IPS DF 6.9 (cell line): Measurements from ENCODE around the gene CATSPERD.
"Not testable (repeated sequence)": the region's sequence is repeated elsewhere in the genome, so short reads cannot be mapped to it uniquely, and the experiment has no call there.

ENCODE experiments used
- DNase-seq: peaks from one replicate; pipeline ENCODE4 v3.0.0-alpha.2; 2013; ENCODE audit warnings: low read depth, low spot score
- H3K27ac ChIP-seq: one replicate; pipeline ENCODE4 v1.5.1; 2013; ENCODE audit warnings: low read length, control low read depth
- H3K27me3 ChIP-seq: 2 replicates; pipeline ENCODE4 v1.6.1; 2013; ENCODE audit warnings: mild to moderate bottlenecking, low read length; ENCODE audit not compliant: control insufficient read depth, insufficient read depth
- H3K36me3 ChIP-seq: 2 replicates; pipeline ENCODE4 v1.6.1; 2013; ENCODE audit warnings: low read length; ENCODE audit not compliant: control insufficient read depth, insufficient read depth
- H3K4me1 ChIP-seq: 2 replicates; pipeline ENCODE4 v1.6.1; 2013; ENCODE audit warnings: low read length; ENCODE audit not compliant: control insufficient read depth, insufficient read depth
- H3K4me3 ChIP-seq: 2 replicates; pipeline ENCODE4 v1.5.1; 2013; ENCODE audit warnings: mild to moderate bottlenecking, low read length
- H3K9me3 ChIP-seq: 2 replicates; pipeline ENCODE4 v1.6.1; 2013; ENCODE audit warnings: low read length, inconsistent platforms; ENCODE audit not compliant: control insufficient read depth, insufficient read depth
- WGBS: extraction: QIAGEN DNeasy Blood & Tissue Kit; methylation state at CpG from one replicate; pipeline ENCODE4 v1.1.7; 2013; ENCODE audit warnings: mixed read lengths, missing lambda C conversion rate; ENCODE audit not compliant: insufficient read length, insufficient coverage; 5-methylcytosine and 5-hydroxymethylcytosine counted together

CATSPERD gene

DNA sequence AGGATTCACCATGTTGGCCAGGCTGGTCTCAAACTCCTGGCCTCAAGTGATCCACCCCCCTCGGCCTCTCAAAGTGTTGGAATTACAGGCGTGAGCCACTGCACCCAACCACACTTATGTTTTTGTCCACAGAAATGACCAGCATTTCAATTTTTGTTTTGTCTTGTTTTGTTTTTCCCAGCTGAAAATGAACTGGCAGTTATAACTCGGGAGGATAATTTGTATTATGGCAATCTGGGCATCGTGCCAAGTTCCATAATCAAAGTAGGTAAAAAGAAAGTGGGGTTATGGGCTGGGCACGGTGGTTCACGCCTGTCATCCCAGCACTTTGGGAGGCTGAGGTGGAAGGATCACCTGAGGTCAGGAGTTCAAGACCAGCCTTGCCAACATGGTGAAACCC lies 28.5 kb downstream of the CATSPERD start:
- H3K4me3 ChIP-seq, H3K4me1 ChIP-seq, H3K27me3 ChIP-seq, H3K36me3 ChIP-seq, H3K27ac ChIP-seq, DNase-seq, H3K9me3 ChIP-seq: not testable (repeated sequence)
- no CpG with 5 or more reads among the region's 6 CpGs for WGBS

- Histone ChIP-seq H3K27me3 (no peaks in the 10 kb centered on the region), H3K27ac (no peak overlapping the region), H3K4me3 (no peak overlapping the region), H3K36me3 (no peaks in the 10 kb centered on the region), H3K9me3 (no peaks in the 10 kb centered on the region), H3K4me1 (no peaks in the 10 kb centered on the region)
- no CpG with 5 or more reads among the region's 5 CpGs for WGBS
- no peak for DNase-seq
These were observed 29.1 kb downstream of the CATSPERD start for GRCh38 chr19:5749505-5749904.

DNA sequence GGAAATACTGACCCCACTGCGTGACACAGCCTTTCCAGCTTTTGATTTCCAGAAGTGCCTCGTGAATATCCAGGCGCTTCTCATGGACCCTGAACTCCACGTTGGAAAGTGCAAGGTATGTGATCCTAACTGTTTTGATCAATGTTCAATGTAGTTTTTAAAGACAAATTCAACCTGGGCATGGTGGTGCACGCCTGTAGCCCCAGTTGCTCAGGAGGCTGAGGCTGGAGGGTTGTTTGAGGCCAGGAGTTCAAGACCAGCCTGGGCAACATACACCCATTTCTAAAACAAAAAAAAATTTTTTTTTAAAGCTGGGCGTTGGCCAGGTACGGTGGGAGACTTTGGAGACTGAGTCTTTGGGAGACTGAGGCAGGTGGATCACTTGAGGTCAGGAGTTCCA lies 31.3 kb downstream of the CATSPERD start:
- no peaks in the 10 kb centered on the region for H3K4me1 ChIP-seq
- H3K36me3 ChIP-seq = no peaks in the 10 kb centered on the region
- H3K27me3 ChIP-seq = no peaks in the 10 kb centered on the region
- no peak for DNase-seq
- H3K9me3 ChIP-seq = no peaks in the 10 kb centered on the region
- H3K27ac ChIP-seq = no peak overlapping the region
- no peak overlapping the region for H3K4me3 ChIP-seq
- WGBS = no CpG with 5 or more reads among the region's 7 CpGs

- Histone ChIP-seq H3K4me3 (no peak overlapping the region), H3K36me3 (no peaks in the 10 kb centered on the region), H3K27ac (no peak overlapping the region), H3K4me1 (no peaks in the 10 kb centered on the region), H3K9me3 (no peaks in the 10 kb centered on the region), H3K27me3 (no peaks in the 10 kb centered on the region)
- WGBS = no CpG with 5 or more reads among the region's 6 CpGs
- no peak for DNase-seq
These were observed 33.3 kb downstream of the CATSPERD start for GRCh38 chr19:5753743-5754142.

DNA sequence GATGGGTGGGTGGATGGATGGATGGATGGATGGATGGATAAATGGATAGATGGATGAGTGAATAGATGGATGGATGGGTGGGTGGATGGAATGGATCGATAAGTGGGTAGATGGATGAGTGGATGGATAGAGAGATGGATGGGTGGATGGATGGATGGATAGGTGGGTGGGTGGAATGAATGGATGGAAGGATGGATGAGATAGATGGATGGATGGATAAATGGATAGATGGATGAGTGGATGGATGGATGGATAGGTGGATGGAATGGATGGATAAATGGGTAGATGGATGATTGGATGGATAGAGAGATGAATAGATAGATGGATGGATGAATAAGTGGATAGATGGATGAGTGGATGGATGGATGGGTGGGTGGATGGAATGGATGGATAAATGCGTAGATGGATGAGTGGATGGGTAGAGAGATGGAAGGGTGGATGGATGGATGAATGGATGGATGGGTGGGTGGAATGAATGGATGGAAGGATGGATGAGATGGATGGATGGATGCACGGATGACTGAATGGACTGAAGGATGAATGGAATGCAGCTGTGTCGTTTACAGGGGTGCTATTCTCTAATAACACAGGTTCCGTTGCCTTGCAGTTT lies 42.3 kb downstream of the CATSPERD start:
- no peak for DNase-seq

DNA sequence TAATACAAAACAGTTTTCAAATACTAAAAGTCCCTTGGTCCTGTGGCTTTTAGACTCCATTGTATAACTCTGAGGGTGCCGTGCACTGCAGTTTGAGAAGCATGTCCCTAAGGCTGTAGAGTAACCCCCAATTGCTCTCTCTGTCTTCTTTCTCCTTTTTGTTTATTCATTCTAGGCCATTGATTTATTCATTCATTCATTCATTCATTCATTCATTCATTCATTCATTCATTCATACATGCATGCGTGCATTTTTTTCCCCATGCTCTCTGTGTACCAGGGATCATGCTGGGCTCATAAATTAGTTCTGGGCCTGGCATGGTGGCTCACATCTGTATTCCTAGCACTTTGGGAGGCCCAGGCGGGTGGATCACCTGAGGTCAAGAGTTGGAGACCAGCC lies 44.8 kb downstream of the CATSPERD start:
- no CpG with 5 or more reads among the region's 3 CpGs for WGBS
- DNase-seq = no peak

More for the DNA sequence above, 42.3 kb downstream of the CATSPERD start:
- no peak overlapping the region for H3K27ac ChIP-seq
- H3K9me3 ChIP-seq = no peaks in the 10 kb centered on the region
- 100% methylated on average over 2 of the region's 5 CpGs for WGBS
- H3K4me3 ChIP-seq = no peak overlapping the region
- no peaks in the 10 kb centered on the region for H3K4me1 ChIP-seq
- H3K27me3 ChIP-seq = no peaks in the 10 kb centered on the region
- H3K36me3 ChIP-seq = no peaks in the 10 kb centered on the region

DNA sequence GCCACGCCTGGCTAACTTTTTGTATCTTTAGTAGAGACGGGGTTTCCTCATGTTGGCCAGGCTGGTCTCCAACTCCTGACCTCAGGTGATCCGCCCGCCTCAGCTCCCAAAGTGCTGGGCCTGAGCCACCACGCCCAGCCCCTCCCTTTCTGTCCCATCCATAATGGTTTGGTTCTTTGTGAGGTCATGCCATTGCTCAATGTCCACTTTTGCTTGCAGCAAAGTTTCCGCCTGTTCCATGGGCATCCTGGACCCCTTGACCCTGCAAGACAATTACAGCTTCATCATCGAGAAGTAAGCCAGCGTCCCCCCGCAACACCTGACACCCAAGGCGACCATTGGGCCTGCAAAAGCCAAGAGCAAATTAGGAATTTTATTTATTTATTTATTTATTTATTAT lies 47.5 kb downstream of the CATSPERD start:
- no peaks in the 10 kb centered on the region for H3K9me3 ChIP-seq
- H3K27me3 ChIP-seq = no peaks in the 10 kb centered on the region
- H3K36me3 ChIP-seq = no peaks in the 10 kb centered on the region
- H3K4me3 ChIP-seq = no peak overlapping the region
- WGBS = no CpG with 5 or more reads among the region's 10 CpGs
- no peaks in the 10 kb centered on the region for H3K4me1 ChIP-seq
- H3K27ac ChIP-seq = no peak overlapping the region
- DNase-seq = no peak

More for the DNA sequence above, 44.8 kb downstream of the CATSPERD start:
- H3K4me3 ChIP-seq = no peak overlapping the region
- H3K4me1 ChIP-seq = no peaks in the 10 kb centered on the region
- H3K27ac ChIP-seq = no peak overlapping the region
- H3K9me3 ChIP-seq = no peaks in the 10 kb centered on the region
- no peaks in the 10 kb centered on the region for H3K36me3 ChIP-seq
- H3K27me3 ChIP-seq = no peaks in the 10 kb centered on the region

- Histone ChIP-seq H3K27ac (no peak overlapping the region), H3K4me1 (no peaks in the 10 kb centered on the region), H3K27me3 (no peaks in the 10 kb centered on the region), H3K4me3 (no peak overlapping the region), H3K9me3 (no peaks in the 10 kb centered on the region), H3K36me3 (no peaks in the 10 kb centered on the region)
- no CpG with 5 or more reads among the region's 19 CpGs for WGBS
- DNase-seq = no peak
These were observed 52.0 kb downstream of the CATSPERD start for GRCh38 chr19:5772416-5772815.

DNA sequence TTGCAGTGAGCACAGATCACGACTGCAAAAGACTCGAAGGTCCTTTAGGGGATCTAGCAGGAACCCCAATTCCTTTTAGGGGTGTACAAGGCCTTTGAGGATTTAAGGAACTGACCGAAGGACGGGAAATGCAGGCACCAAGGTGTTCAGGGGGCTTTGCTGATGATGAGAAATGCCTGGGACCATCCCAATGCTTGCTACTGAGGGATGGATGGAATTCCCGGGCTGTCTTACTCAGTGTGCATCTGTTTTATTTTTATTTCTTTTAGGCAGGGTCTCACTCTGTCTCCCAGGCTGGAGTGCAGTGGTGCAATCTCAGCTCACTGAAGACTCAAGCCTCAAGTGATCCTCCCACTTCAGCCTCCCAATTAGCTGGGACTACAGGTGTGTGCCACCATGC lies 52.8 kb downstream of the CATSPERD start:
- DNase-seq = no peak
- no peaks in the 10 kb centered on the region for H3K36me3 ChIP-seq
- no CpG with 5 or more reads among the region's 5 CpGs for WGBS
- no peaks in the 10 kb centered on the region for H3K9me3 ChIP-seq
- H3K27ac ChIP-seq = no peak overlapping the region
- no peak overlapping the region for H3K4me3 ChIP-seq
- no peaks in the 10 kb centered on the region for H3K27me3 ChIP-seq
- H3K4me1 ChIP-seq = no peaks in the 10 kb centered on the region

DNA sequence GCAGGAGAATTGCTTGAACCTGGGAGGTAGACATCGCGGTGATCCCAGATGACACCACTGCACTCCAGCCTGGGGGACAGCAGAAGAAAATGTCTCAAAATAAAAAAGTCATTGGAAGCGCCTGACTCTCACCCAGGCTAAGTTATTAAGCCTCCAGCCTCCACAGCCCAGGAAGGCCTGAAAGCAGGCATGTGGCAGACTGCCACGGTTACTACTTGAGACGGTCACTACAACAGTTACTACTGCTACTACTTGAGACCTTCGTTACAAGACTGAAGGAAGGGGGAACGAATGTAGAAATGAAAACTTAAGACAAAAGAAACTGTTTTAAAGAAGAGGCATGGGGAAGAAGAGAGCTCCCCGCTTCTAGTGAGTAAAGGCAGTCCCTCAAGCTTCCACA lies 54.5 kb downstream of the CATSPERD start:
- no CpG with 5 or more reads among the region's 8 CpGs for WGBS
- H3K27me3 ChIP-seq = no peaks in the 10 kb centered on the region
- H3K4me1 ChIP-seq = no peaks in the 10 kb centered on the region
- DNase-seq = no peak
- no peaks in the 10 kb centered on the region for H3K36me3 ChIP-seq
- no peaks in the 10 kb centered on the region for H3K9me3 ChIP-seq
- H3K27ac ChIP-seq = no peak overlapping the region
- H3K4me3 ChIP-seq = no peak overlapping the region

- H3K4me3 ChIP-seq = no peak overlapping the region
- no peak for DNase-seq
- no peaks in the 10 kb centered on the region for H3K9me3 ChIP-seq
- H3K27me3 ChIP-seq = no peaks in the 10 kb centered on the region
- no peaks in the 10 kb centered on the region for H3K4me1 ChIP-seq
- no peak overlapping the region for H3K27ac ChIP-seq
- H3K36me3 ChIP-seq = no peaks in the 10 kb centered on the region
- no CpG with 5 or more reads among the region's 17 CpGs for WGBS
These were observed 55.4 kb downstream of the CATSPERD start for GRCh38 chr19:5775668-5776309.
